Uterus (tissue), 2 donors: ENCODE data around the gene BRSK2.
"Not testable (repeated sequence)": the region's sequence is repeated elsewhere in the genome, so short reads cannot be mapped to it uniquely, and the experiment has no call there.

Source experiments
- POLR2A ChIP-seq, 2 donors: fragments of 450-650 bp; IDR thresholded peaks; one replicate each; pipeline ENCODE4 v1.6.1; 2016; ENCODE audit warnings: antibody characterized with exemption in 2 of 2, mild to moderate bottlenecking in 1 of 2, moderate library complexity in 1 of 2
- TF ChIP-seq, protein P1 (sequence below), 4 experiments: fragments of 200-600 bp in 2 of 4; fragments of 450-650 bp in 2 of 4; sonication (generic) in 2 of 4; IDR thresholded peaks; one replicate each; pipeline ENCODE4 v1.5.1; 2016 to 2019; ENCODE audit warnings: antibody characterized with exemption in 4 of 4, mild to moderate bottlenecking in 2 of 4, moderate library complexity in 1 of 4

DNA sequence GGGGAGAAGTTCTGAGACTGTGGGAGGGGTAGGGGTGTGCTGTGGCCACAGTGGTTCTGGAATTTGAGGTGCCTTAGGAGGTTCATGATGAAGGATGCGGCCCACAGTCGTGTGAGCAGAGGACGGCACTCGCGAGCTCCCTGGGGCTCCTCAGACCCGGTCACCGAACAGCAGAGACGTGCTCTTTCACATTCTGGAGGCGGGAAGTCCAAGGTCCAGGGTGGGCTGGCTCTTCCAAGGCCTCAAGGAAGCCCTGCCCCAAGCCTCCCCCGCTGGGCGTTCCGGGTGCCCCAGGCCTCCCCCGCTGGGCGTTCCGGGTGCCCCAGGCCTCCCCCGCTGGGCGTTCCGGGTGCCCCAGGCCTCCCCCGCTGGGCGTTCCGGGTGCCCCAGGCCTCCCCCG lies 33.7 kb downstream of the BRSK2 start:
- TF ChIP-seq, protein P1, sequence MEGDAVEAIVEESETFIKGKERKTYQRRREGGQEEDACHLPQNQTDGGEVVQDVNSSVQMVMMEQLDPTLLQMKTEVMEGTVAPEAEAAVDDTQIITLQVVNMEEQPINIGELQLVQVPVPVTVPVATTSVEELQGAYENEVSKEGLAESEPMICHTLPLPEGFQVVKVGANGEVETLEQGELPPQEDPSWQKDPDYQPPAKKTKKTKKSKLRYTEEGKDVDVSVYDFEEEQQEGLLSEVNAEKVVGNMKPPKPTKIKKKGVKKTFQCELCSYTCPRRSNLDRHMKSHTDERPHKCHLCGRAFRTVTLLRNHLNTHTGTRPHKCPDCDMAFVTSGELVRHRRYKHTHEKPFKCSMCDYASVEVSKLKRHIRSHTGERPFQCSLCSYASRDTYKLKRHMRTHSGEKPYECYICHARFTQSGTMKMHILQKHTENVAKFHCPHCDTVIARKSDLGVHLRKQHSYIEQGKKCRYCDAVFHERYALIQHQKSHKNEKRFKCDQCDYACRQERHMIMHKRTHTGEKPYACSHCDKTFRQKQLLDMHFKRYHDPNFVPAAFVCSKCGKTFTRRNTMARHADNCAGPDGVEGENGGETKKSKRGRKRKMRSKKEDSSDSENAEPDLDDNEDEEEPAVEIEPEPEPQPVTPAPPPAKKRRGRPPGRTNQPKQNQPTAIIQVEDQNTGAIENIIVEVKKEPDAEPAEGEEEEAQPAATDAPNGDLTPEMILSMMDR (IDR thresholded peaks at IDR 0.05) = not testable (repeated sequence)
- not testable (repeated sequence) for TF ChIP-seq POLR2A (IDR thresholded peaks at IDR 0.05)
